ENCODE data around the gene GABPA. TPM values are rescaled to one million over a fixed set of nuclear protein-coding genes. Genes with fewer than 3 reads are reported as not detected.

Gene GABPA
- polyA plus RNA-seq, 1 donor (not counting 4 experiments of a cell fraction or from before 2014, with no cell fraction given), result 16.3 TPM

DNA sequence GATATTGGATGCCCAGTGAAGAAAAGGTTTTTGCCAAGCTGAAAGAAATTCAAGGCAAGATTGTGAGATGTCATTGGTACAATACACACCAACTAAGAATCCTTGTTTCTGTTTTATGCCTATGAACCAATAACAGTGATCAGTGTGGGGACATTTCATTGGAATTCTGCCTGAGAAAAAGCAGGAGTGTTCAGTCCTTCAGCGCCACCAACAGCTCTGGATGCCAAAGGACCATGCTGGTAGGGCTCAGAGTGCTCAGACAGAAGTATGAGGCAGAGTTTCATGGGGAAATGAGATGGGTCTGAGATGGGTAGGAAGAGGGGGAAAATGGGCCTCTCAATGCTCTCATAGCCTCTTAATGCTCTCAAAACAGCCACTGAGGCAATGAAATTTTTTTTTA lies 56.5 kb downstream of the GABPA start:
- Histone ChIP-seq H3K27ac (ENCODE audit: control insufficient read depth, insufficient read depth, low read length) (no peak overlapping the region), H3K4me3 (ENCODE audit: control insufficient read depth in 2 of 3, extremely low read depth in 1 of 3, insufficient read depth in 2 of 3, low read depth in 1 of 3, low read length in 3 of 3) (no peak overlapping the region), H2AFZ (ENCODE audit: control insufficient read depth, low read length) (no peak overlapping the region), H3K9ac (ENCODE audit: control insufficient read depth, extremely low read depth, insufficient read depth, low read length) (no peak overlapping the region), H3K27me3 (ENCODE audit: control insufficient read depth, extremely low read depth, insufficient read depth, low read length) (no peaks in the 10 kb centered on the region), H4K20me1 (ENCODE audit: control insufficient read depth, extremely low read depth, insufficient read depth, low read length) (no peaks in the 10 kb centered on the region), H3K4me2 (ENCODE audit: control insufficient read depth, extremely low read depth, insufficient read depth, low read depth, low read length) (no peak overlapping the region), H3K9me1 (ENCODE audit: control insufficient read depth, extremely low read depth, insufficient read depth, low read length) (no peaks in the 10 kb centered on the region), H3K4me1 (ENCODE audit: control insufficient read depth, extremely low read depth, insufficient read depth, low read length) (peaks cover 6% of the 10 kb centered on the region), H3K79me2 (ENCODE audit: control insufficient read depth, insufficient read depth, low read length) (no peaks in the 10 kb centered on the region), H3K36me3 (ENCODE audit: control insufficient read depth in 2 of 2, extremely low read depth in 1 of 2, insufficient read depth in 2 of 2, low read length in 2 of 2) (no peaks in the 10 kb centered on the region), H3K9me3 (ENCODE audit: control insufficient read depth, low read depth, low read length) (no peaks in the 10 kb centered on the region)
- no peak for FAIRE-seq
- no peak for TF ChIP-seq EZH2 (IDR thresholded peaks at IDR 0.05; ENCODE audit: low read length)
- TF ChIP-seq, protein P1, sequence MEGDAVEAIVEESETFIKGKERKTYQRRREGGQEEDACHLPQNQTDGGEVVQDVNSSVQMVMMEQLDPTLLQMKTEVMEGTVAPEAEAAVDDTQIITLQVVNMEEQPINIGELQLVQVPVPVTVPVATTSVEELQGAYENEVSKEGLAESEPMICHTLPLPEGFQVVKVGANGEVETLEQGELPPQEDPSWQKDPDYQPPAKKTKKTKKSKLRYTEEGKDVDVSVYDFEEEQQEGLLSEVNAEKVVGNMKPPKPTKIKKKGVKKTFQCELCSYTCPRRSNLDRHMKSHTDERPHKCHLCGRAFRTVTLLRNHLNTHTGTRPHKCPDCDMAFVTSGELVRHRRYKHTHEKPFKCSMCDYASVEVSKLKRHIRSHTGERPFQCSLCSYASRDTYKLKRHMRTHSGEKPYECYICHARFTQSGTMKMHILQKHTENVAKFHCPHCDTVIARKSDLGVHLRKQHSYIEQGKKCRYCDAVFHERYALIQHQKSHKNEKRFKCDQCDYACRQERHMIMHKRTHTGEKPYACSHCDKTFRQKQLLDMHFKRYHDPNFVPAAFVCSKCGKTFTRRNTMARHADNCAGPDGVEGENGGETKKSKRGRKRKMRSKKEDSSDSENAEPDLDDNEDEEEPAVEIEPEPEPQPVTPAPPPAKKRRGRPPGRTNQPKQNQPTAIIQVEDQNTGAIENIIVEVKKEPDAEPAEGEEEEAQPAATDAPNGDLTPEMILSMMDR (optimal IDR thresholded peaks at IDR 0.05 in 1 of 3, IDR thresholded peaks at IDR 0.05 in 1 of 3, conservative IDR thresholded peaks at IDR 0.05 in 1 of 3; ENCODE audit: extremely low read depth in 1 of 3, insufficient read depth in 2 of 3, low read length in 3 of 3), result peak in 1 of 3 experiments; percentile 18
- DNase-seq (ENCODE audit: low read depth, low spot score), result no peak
- dilution Hi-C loops (cut with MboI; ENCODE audit: extremely low pct_ligation_motif_present, low sequenced_read_pairs), result no loop called here

GRCh38 chr21:25801217-25802014 lies 66.6 kb downstream of the GABPA start:
- no peak overlapping the region for H3K27ac ChIP-seq (ENCODE audit: control insufficient read depth, insufficient read depth, low read length)
- no peaks in the 10 kb centered on the region for H4K20me1 ChIP-seq (ENCODE audit: control insufficient read depth, extremely low read depth, insufficient read depth, low read length)
- no peaks in the 10 kb centered on the region for H3K9me1 ChIP-seq (ENCODE audit: control insufficient read depth, extremely low read depth, insufficient read depth, low read length)
- no peak overlapping the region for H3K4me3 ChIP-seq (ENCODE audit: control insufficient read depth in 2 of 3, extremely low read depth in 1 of 3, insufficient read depth in 2 of 3, low read depth in 1 of 3, low read length in 3 of 3)
- H3K4me1 ChIP-seq (ENCODE audit: control insufficient read depth, extremely low read depth, insufficient read depth, low read length), result no peaks in the 10 kb centered on the region
- peak overlapping the region; percentile 47 for H3K4me2 ChIP-seq (ENCODE audit: control insufficient read depth, extremely low read depth, insufficient read depth, low read depth, low read length)
- no peaks in the 10 kb centered on the region for H3K36me3 ChIP-seq (ENCODE audit: control insufficient read depth in 2 of 2, extremely low read depth in 1 of 2, insufficient read depth in 2 of 2, low read length in 2 of 2)
- no peak overlapping the region for H3K9ac ChIP-seq (ENCODE audit: control insufficient read depth, extremely low read depth, insufficient read depth, low read length)
- no peak overlapping the region for H2AFZ ChIP-seq (ENCODE audit: control insufficient read depth, low read length)
- no peaks in the 10 kb centered on the region for H3K9me3 ChIP-seq (ENCODE audit: control insufficient read depth, low read depth, low read length)
- DNase-seq (ENCODE audit: low read depth, low spot score) (peak; percentile 26), FAIRE-seq (peak; percentile 53)
- H3K79me2 ChIP-seq (ENCODE audit: control insufficient read depth, insufficient read depth, low read length), result no peaks in the 10 kb centered on the region
- TF ChIP-seq EZH2 (IDR thresholded peaks at IDR 0.05; ENCODE audit: low read length), result no peak
- TF ChIP-seq, protein P1 (optimal IDR thresholded peaks at IDR 0.05 in 1 of 3, IDR thresholded peaks at IDR 0.05 in 1 of 3, conservative IDR thresholded peaks at IDR 0.05 in 1 of 3; ENCODE audit: extremely low read depth in 1 of 3, insufficient read depth in 2 of 3, low read length in 3 of 3), result peak; percentile 94 to 100 (median 99)
- dilution Hi-C loops (cut with MboI; ENCODE audit: extremely low pct_ligation_motif_present, low sequenced_read_pairs), result no loop called here
- H3K27me3 ChIP-seq (ENCODE audit: control insufficient read depth, extremely low read depth, insufficient read depth, low read length), result peaks cover 6% of the 10 kb centered on the region
